ENCODE data around the gene PRR7. TPM values are rescaled to one million over a fixed set of nuclear protein-coding genes. Genes with fewer than 3 reads are reported as not detected.

PRR7 gene
- total and polyA plus RNA-seq, 2 of the 13 experiments (the other 11 are each of a cell fraction or from before 2014, with no cell fraction given): 4.8 to 5.0 TPM

GRCh38 chr5:177425801-177426565, 20.6 kb upstream of the PRR7 start (continued):
- no peak for TF ChIP-seq HMGXB3 (CRISPR knock-in tag; IDR thresholded peaks at IDR 0.05; ENCODE audit: borderline replicate concordance)
- TF ChIP-seq ZNF121 (CRISPR knock-in tag; IDR thresholded peaks at IDR 0.05): no peak
- TF ChIP-seq ZNF367 (CRISPR knock-in tag; IDR thresholded peaks at IDR 0.05; ENCODE audit: borderline replicate concordance): no peak
- no peak; the same call in 1 of the 2 replicates for TF ChIP-seq MEIS1 (CRISPR knock-in tag; IDR thresholded peaks at IDR 0.05; ENCODE audit: borderline replicate concordance)
- peak; percentile 77; the same call in 1 of the 2 replicates for TF ChIP-seq KDM4B (CRISPR knock-in tag; IDR thresholded peaks at IDR 0.05)
- TF ChIP-seq HNRNPLL (IDR thresholded peaks at IDR 0.05; ENCODE audit: low read depth, low read length, poor library complexity, severe bottlenecking): peak; percentile 70
- TF ChIP-seq CENPBD1 (CRISPR knock-in tag; IDR thresholded peaks at IDR 0.05; ENCODE audit: borderline replicate concordance, low read depth): no peak
- TF ChIP-seq KIAA2018 (CRISPR knock-in tag; IDR thresholded peaks at IDR 0.05; ENCODE audit: borderline replicate concordance): no peak
- TF ChIP-seq HNF4A (CRISPR knock-in tag; IDR thresholded peaks at IDR 0.05): peak; percentile 34; the same call in 1 of the 2 replicates
- no peak for TF ChIP-seq MEF2D (CRISPR knock-in tag; IDR thresholded peaks at IDR 0.05)
- no peak for TF ChIP-seq ZBTB39 (CRISPR knock-in tag; IDR thresholded peaks at IDR 0.05)
- no peak for TF ChIP-seq ZNF383 (CRISPR knock-in tag; IDR thresholded peaks at IDR 0.05; ENCODE audit: borderline replicate concordance)

All from HepG2 (cell line).